ENCODE results near the gene RHOXF2B.
"Not testable (repeated sequence)": the region's sequence is repeated elsewhere in the genome, so short reads cannot be mapped to it uniquely, and the experiment has no call there.

The RHOXF2B gene

GRCh38 chrX:120077590-120077989 lies at the start of gene RHOXF2B:
TSS of gene RHOXF2B (minus strand) at chrX:120077690. CDS start at chrX:120077552, 138 bp downstream.
- DNase-seq (ENCODE audit: low spot score), result not testable (repeated sequence)

- DNase-seq (ENCODE audit: low spot score), result no peak
Observed at GRCh38 chrX:120125444-120125843, 48.0 kb upstream of the RHOXF2B start.

- no peak for DNase-seq (ENCODE audit: low spot score)
Observed at GRCh38 chrX:120120223-120120622, 42.7 kb upstream of the RHOXF2B start.

GRCh38 chrX:120115438-120115963 lies 38.0 kb upstream of the RHOXF2B start, which contains the start of gene RHOXF1:
TSS of gene RHOXF1 (minus strand) at chrX:120115913. CDS start at chrX:120115862, 51 bp downstream.
- no peak for DNase-seq (ENCODE audit: low spot score)

GRCh38 chrX:120111611-120112010 lies 34.1 kb upstream of the RHOXF2B start:
- DNase-seq (ENCODE audit: low spot score), result no peak

- no peak for DNase-seq (ENCODE audit: low spot score)
Observed at GRCh38 chrX:120109378-120109777, 31.9 kb upstream of the RHOXF2B start.

- not testable (repeated sequence) for DNase-seq (ENCODE audit: low spot score)
Observed at GRCh38 chrX:120104707-120105106, 27.2 kb upstream of the RHOXF2B start.

GRCh38 chrX:120101057-120101456 lies 23.6 kb upstream of the RHOXF2B start:
- DNase-seq (ENCODE audit: low spot score), result not testable (repeated sequence)

GRCh38 chrX:120090208-120090607 lies 12.7 kb upstream of the RHOXF2B start:
- no peak for DNase-seq (ENCODE audit: low spot score)

GRCh38 chrX:120087289-120088017 lies 10.0 kb upstream of the RHOXF2B start:
- DNase-seq (ENCODE audit: low spot score), result no peak

GRCh38 chrX:120085553-120086185 lies 8.2 kb upstream of the RHOXF2B start:
- not testable (repeated sequence) for DNase-seq (ENCODE audit: low spot score)

GRCh38 chrX:120066169-120066568 lies 11.3 kb downstream of the RHOXF2B start:
- not testable (repeated sequence) for DNase-seq (ENCODE audit: low spot score)

- DNase-seq (ENCODE audit: low spot score), result not testable (repeated sequence)
Observed at GRCh38 chrX:120042712-120043111, 34.8 kb downstream of the RHOXF2B start.

GRCh38 chrX:120042247-120042646 lies 35.2 kb downstream of the RHOXF2B start:
- not testable (repeated sequence) for DNase-seq (ENCODE audit: low spot score)

GRCh38 chrX:120040176-120040575 lies 37.3 kb downstream of the RHOXF2B start:
- DNase-seq (ENCODE audit: low spot score), result not testable (repeated sequence)

- not testable (repeated sequence) for DNase-seq (ENCODE audit: low spot score)
Observed at GRCh38 chrX:120039087-120039733, 38.3 kb downstream of the RHOXF2B start.

- no peak for DNase-seq (ENCODE audit: low spot score)
Observed at GRCh38 chrX:120036704-120037103, 40.8 kb downstream of the RHOXF2B start.

GRCh38 chrX:120035522-120036309 lies 41.8 kb downstream of the RHOXF2B start:
- not testable (repeated sequence) for DNase-seq (ENCODE audit: low spot score)

- DNase-seq (ENCODE audit: low spot score), result no peak
Observed at GRCh38 chrX:120029354-120029753, 48.1 kb downstream of the RHOXF2B start.

GRCh38 chrX:120023259-120023658 lies 54.2 kb downstream of the RHOXF2B start:
- no peak for DNase-seq (ENCODE audit: low spot score)

GRCh38 chrX:120022763-120023162 lies 54.7 kb downstream of the RHOXF2B start:
- no peak for DNase-seq (ENCODE audit: low spot score)
